Neural cell (in vitro differentiated cells): ENCODE results near the gene KCNK15. TPM values are rescaled to one million over a fixed set of nuclear protein-coding genes. Genes with fewer than 3 reads are reported as not detected.

ENCODE experiments used
- H2AFZ ChIP-seq: fragments of 200-600, 300-800 bp; sonication (generic), shearing (Covaris generic); 2 replicates; pipeline ENCODE4 v1.6.0; 2014; ENCODE audit warnings: low read depth, mild to moderate bottlenecking, antibody characterized with exemption, low read length, moderate library complexity
- H3F3A ChIP-seq: fragments of 200-600 bp; shearing (Covaris generic); 2 replicates; pipeline ENCODE4 v1.6.1; 2016; ENCODE audit warnings: mild to moderate bottlenecking, moderate library complexity, mixed read lengths, antibody characterized with exemption, low read length; ENCODE audit not compliant: insufficient read depth, poor library complexity, severe bottlenecking
- H3K27ac ChIP-seq: fragments of 200-600, 300-800 bp; sonication (generic), shearing (Covaris generic); 2 replicates; pipeline ENCODE4 v1.5.1; 2014; ENCODE audit warnings: mild to moderate bottlenecking, low read length, moderate library complexity
- H3K27me3 ChIP-seq: fragments of 300-800, 200-600 bp; sonication (generic), shearing (Covaris generic); 2 replicates; pipeline ENCODE4 v1.6.0; 2014; ENCODE audit warnings: mild to moderate bottlenecking, low read depth, low read length, moderate library complexity; ENCODE audit not compliant: insufficient read depth
- H3K36me3 ChIP-seq: fragments of 300-800, 200-600 bp; sonication (generic), shearing (Covaris generic); 2 replicates; pipeline ENCODE4 v1.5.1; 2014; ENCODE audit warnings: mild to moderate bottlenecking, antibody characterized with exemption, low read length, moderate library complexity; ENCODE audit not compliant: insufficient read depth
- H3K4me2 ChIP-seq: fragments of 300-800, 200-600 bp; sonication (generic), shearing (Covaris generic); 2 replicates; pipeline ENCODE4 v1.6.0; 2014; ENCODE audit warnings: mild to moderate bottlenecking, low read length
- H3K4me3 ChIP-seq: fragments of 300-800, 200-600 bp; sonication (generic), shearing (Covaris generic); 2 replicates; pipeline ENCODE4 v1.5.1; 2014; ENCODE audit warnings: mild to moderate bottlenecking, low read length, moderate library complexity
- H3K79me2 ChIP-seq: fragments of 200-600 bp; shearing (Covaris generic); replicated peaks from 2 replicates; pipeline ENCODE4 v1.6.0; 2014; ENCODE audit warnings: mild to moderate bottlenecking, low read length, moderate library complexity; ENCODE audit not compliant: insufficient read depth
- H3K9ac ChIP-seq: fragments of 300-800, 200-600 bp; sonication (generic), shearing (Covaris generic); 2 replicates; pipeline ENCODE4 v1.6.1; 2016; ENCODE audit warnings: mild to moderate bottlenecking, low read length, mixed read lengths
- H3K9me2 ChIP-seq: fragments of 200-600 bp; shearing (Covaris generic); 2 replicates; pipeline ENCODE4 v1.6.1; 2016; ENCODE audit warnings: mild to moderate bottlenecking, low read length, mixed read lengths; ENCODE audit not compliant: insufficient read depth
- H3K9me3 ChIP-seq: fragments of 200-600, 300-800 bp; sonication (generic), shearing (Covaris generic); 2 replicates; pipeline ENCODE4 v1.6.1; 2016; ENCODE audit warnings: mild to moderate bottlenecking, mixed run types, low read length, moderate library complexity, mixed read lengths
- H4K20me1 ChIP-seq: fragments of 200-600 bp; shearing (Covaris generic); 2 replicates; pipeline ENCODE4 v1.6.1; 2016; ENCODE audit warnings: mild to moderate bottlenecking, mixed run types; ENCODE audit not compliant: insufficient read depth
- EP300 ChIP-seq: fragments of 450-650 bp; conservative IDR thresholded peaks from 2 replicates; pipeline ENCODE4 v1.6.1; 2014; ENCODE audit warnings: antibody characterized with exemption, mild to moderate bottlenecking, moderate library complexity; ENCODE audit not compliant: poor library complexity, severe bottlenecking
- EZH2 ChIP-seq: fragments of 200-600, 300-800 bp; shearing (Covaris generic), sonication (generic); IDR thresholded peaks from 2 replicates; pipeline ENCODE4 v1.6.1; 2014; ENCODE audit warnings: antibody characterized with exemption, low read length, borderline replicate concordance, mild to moderate bottlenecking; ENCODE audit not compliant: insufficient read depth, poor library complexity, severe bottlenecking
- MXI1 ChIP-seq: fragments of 450-650 bp; conservative IDR thresholded peaks from 2 replicates; pipeline ENCODE4 v1.6.1; 2014; ENCODE audit warnings: antibody characterized with exemption, mild to moderate bottlenecking; ENCODE audit not compliant: poor library complexity, severe bottlenecking
- RAD21 ChIP-seq: fragments of 450-650 bp; conservative IDR thresholded peaks from 2 replicates; pipeline ENCODE4 v1.6.1; 2014; ENCODE audit warnings: antibody characterized with exemption, mild to moderate bottlenecking, moderate library complexity
- TAF1 ChIP-seq: IDR thresholded peaks from 2 replicates; pipeline ENCODE4 v1.6.1; 2012; ENCODE audit warnings: low read depth
- polyA plus RNA-seq: library from polyadenylated mRNA; depleted of rRNA; stranded (reverse); fragments of >200 nt; gene quantifications from 2 replicates; pipeline ENCODE4 v1.2.3, GENCODE V29; 2014
- TF ChIP-seq, protein P1 (sequence below): IDR thresholded peaks from 2 replicates; pipeline ENCODE4 v1.6.1; 2012; ENCODE audit warnings: borderline replicate concordance
- TF ChIP-seq, protein P2 (sequence below): fragments of 450-650 bp; IDR thresholded peaks from 2 replicates; pipeline ENCODE4 v1.5.1; 2014; ENCODE audit warnings: antibody characterized with exemption, mild to moderate bottlenecking, moderate library complexity; ENCODE audit not compliant: poor library complexity, severe bottlenecking

The KCNK15 gene
- polyA plus RNA-seq, 1 donor from 2014 or later: not detected

DNA sequence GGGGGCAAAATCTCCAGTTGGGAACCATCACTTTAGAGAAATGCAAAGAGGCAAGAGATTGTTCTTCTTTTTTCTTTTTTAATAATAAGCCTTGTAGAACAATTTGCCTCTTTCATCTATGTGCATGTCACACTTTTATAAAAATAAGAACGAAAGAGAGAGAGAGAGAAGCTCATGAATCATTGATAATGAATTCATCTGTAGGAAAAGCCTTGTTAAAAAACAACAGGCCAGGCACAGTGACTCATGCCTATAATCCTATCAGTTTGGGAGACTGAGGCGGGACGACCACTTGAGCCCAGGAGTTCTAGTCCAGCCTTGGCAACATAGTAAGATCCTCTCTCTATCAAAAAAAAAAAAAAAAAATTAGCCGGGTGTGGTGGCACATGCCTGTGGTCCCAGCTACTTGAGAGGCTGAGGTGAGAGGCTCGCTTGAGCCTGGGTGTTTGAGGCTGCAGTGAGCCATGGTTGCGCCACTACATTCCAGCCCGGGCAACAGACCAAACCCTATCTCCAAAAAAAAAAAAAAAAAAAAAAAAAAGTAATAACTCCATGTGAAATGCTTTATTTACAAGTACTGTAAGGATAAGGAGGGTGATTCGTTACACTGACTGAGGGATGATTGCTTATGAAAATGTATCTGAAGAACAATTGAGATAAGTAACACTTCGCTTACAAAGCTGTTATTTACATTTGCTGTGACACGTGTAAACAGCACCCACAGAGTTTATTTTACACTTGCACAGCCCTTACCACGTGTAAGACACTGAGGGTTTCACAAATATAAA, 24.5 kb upstream of the KCNK15 start:
- H3K27ac ChIP-seq: no peak overlapping the region
- no peaks in the 10 kb centered on the region for H3K9me2 ChIP-seq
- H3K4me3 ChIP-seq: no peak overlapping the region
- H3K4me2 ChIP-seq: no peak overlapping the region
- no peaks in the 10 kb centered on the region for H3K9me3 ChIP-seq
- no peak overlapping the region for H3K9ac ChIP-seq
- H4K20me1 ChIP-seq: no peaks in the 10 kb centered on the region
- no peaks in the 10 kb centered on the region for H3K36me3 ChIP-seq
- TF ChIP-seq EP300: no peak
- no peaks in the 10 kb centered on the region for H3K79me2 ChIP-seq
- H2AFZ ChIP-seq: no peak overlapping the region
- no peaks in the 10 kb centered on the region for H3K27me3 ChIP-seq
- H3F3A ChIP-seq: no peaks in the 10 kb centered on the region

DNA sequence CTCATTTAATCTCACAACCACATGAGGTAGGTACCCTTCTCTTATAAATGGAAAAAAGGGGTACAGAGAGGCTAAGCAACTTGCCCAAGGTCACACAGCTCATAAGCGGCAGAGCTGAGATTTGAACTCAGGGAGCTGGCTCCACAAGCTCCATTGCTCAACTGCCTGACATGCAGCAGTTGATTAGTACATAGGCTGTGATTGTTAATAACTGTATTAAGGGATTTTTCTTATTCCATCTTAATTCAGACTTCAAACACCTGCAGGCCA, 23.9 kb upstream of the KCNK15 start:
- Histone ChIP-seq H4K20me1 (no peaks in the 10 kb centered on the region), H3K9me3 (no peaks in the 10 kb centered on the region), H3K9me2 (no peaks in the 10 kb centered on the region), H3K27ac (no peak overlapping the region), H3K79me2 (no peaks in the 10 kb centered on the region), H3K4me3 (no peak overlapping the region), H3K4me2 (no peak overlapping the region), H3K9ac (no peak overlapping the region), H2AFZ (no peak overlapping the region), H3K36me3 (no peaks in the 10 kb centered on the region), H3K27me3 (no peaks in the 10 kb centered on the region), H3F3A (no peaks in the 10 kb centered on the region)
- TF ChIP-seq, protein P1, sequence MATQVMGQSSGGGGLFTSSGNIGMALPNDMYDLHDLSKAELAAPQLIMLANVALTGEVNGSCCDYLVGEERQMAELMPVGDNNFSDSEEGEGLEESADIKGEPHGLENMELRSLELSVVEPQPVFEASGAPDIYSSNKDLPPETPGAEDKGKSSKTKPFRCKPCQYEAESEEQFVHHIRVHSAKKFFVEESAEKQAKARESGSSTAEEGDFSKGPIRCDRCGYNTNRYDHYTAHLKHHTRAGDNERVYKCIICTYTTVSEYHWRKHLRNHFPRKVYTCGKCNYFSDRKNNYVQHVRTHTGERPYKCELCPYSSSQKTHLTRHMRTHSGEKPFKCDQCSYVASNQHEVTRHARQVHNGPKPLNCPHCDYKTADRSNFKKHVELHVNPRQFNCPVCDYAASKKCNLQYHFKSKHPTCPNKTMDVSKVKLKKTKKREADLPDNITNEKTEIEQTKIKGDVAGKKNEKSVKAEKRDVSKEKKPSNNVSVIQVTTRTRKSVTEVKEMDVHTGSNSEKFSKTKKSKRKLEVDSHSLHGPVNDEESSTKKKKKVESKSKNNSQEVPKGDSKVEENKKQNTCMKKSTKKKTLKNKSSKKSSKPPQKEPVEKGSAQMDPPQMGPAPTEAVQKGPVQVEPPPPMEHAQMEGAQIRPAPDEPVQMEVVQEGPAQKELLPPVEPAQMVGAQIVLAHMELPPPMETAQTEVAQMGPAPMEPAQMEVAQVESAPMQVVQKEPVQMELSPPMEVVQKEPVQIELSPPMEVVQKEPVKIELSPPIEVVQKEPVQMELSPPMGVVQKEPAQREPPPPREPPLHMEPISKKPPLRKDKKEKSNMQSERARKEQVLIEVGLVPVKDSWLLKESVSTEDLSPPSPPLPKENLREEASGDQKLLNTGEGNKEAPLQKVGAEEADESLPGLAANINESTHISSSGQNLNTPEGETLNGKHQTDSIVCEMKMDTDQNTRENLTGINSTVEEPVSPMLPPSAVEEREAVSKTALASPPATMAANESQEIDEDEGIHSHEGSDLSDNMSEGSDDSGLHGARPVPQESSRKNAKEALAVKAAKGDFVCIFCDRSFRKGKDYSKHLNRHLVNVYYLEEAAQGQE: no peak
- TF ChIP-seq, protein P2, sequence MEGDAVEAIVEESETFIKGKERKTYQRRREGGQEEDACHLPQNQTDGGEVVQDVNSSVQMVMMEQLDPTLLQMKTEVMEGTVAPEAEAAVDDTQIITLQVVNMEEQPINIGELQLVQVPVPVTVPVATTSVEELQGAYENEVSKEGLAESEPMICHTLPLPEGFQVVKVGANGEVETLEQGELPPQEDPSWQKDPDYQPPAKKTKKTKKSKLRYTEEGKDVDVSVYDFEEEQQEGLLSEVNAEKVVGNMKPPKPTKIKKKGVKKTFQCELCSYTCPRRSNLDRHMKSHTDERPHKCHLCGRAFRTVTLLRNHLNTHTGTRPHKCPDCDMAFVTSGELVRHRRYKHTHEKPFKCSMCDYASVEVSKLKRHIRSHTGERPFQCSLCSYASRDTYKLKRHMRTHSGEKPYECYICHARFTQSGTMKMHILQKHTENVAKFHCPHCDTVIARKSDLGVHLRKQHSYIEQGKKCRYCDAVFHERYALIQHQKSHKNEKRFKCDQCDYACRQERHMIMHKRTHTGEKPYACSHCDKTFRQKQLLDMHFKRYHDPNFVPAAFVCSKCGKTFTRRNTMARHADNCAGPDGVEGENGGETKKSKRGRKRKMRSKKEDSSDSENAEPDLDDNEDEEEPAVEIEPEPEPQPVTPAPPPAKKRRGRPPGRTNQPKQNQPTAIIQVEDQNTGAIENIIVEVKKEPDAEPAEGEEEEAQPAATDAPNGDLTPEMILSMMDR: no peak

DNA sequence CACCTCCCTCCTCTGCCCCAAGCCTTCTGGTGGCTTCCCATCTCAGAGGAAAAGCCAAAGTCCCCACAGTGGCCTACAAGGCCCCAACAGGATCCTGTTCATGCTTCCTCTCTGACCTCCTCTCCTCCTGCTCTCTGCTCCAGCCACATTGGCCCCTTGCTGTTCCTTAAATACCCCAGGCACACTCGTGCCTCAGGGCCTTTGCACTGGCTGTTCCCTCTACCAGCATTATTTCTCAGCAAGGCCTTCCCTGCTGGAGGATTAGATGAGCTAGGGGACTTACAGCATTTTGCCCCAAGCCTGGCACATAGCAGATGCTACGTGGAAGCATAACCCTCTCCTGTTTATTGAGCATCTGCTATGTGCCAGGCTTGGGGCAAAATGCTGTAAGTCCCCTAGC, 22.7 kb upstream of the KCNK15 start:
- Histone ChIP-seq H3F3A (no peaks in the 10 kb centered on the region), H2AFZ (no peak overlapping the region), H4K20me1 (no peaks in the 10 kb centered on the region), H3K4me3 (no peak overlapping the region), H3K9me3 (no peaks in the 10 kb centered on the region), H3K79me2 (no peaks in the 10 kb centered on the region), H3K9ac (no peak overlapping the region), H3K27ac (no peak overlapping the region), H3K36me3 (no peaks in the 10 kb centered on the region), H3K9me2 (no peaks in the 10 kb centered on the region), H3K4me2 (no peak overlapping the region), H3K27me3 (no peaks in the 10 kb centered on the region)
- TF ChIP-seq MXI1: no peak
- TF ChIP-seq, protein P2: no peak
- TF ChIP-seq EP300: no peak
- TF ChIP-seq EZH2: no peak
- TF ChIP-seq, protein P1: no peak
- no peak for TF ChIP-seq TAF1
- TF ChIP-seq RAD21: no peak
